Activated CD8-positive, alpha-beta memory T cell treated with anti-CD3 and anti-CD28 coated beads, Interleukin-2, amount 10 ng/mL, durations not matched to agents 7 days and 5 days (primary cell): Measurements from ENCODE around the gene TBC1D3B. TPM values are rescaled to one million over a fixed set of nuclear protein-coding genes. Genes with fewer than 3 reads are reported as not detected.
"Not testable (repeated sequence)": the region's sequence is repeated elsewhere in the genome, so short reads cannot be mapped to it uniquely, and the experiment has no call there.

Source experiments
- ATAC-seq: fragments of 150-1000 bp; cut with Tn5 transposase; one replicate; pipeline ENCODE4 v1.10.0; 2021; ENCODE audit warnings: moderate library complexity
- CTCF ChIA-PET: fragments of 350-600 bp; sonication (Branson Sonifier 250); formaldehyde crosslinking; loops from one replicate; lab custom pipeline; 2021; ENCODE audit warnings: antibody characterized with exemption; lab: Charles Lee
- DNase-seq: peaks from one replicate; pipeline ENCODE4 v3.0.0-alpha.2; 2020
- H3K27ac Mint-ChIP-seq: one replicate; pipeline ENCODE4 v1.8.0; 2021; ENCODE audit warnings: mild to moderate bottlenecking, mixed read lengths
- H3K27me3 Mint-ChIP-seq: one replicate; pipeline ENCODE4 v1.8.0; 2021; ENCODE audit warnings: mixed read lengths
- H3K36me3 Mint-ChIP-seq: one replicate; pipeline ENCODE4 v1.8.0; 2021; ENCODE audit warnings: mild to moderate bottlenecking, mixed read lengths
- H3K4me1 Mint-ChIP-seq: one replicate; pipeline ENCODE4 v1.8.0; 2021; ENCODE audit warnings: mixed read lengths
- H3K4me3 Mint-ChIP-seq: one replicate; pipeline ENCODE4 v1.8.0; 2021; ENCODE audit warnings: mild to moderate bottlenecking, moderate library complexity, mixed read lengths
- H3K9me3 Mint-ChIP-seq: one replicate; pipeline ENCODE4 v1.8.0; 2022; ENCODE audit warnings: low read depth, mixed read lengths
- total RNA-seq, 2 experiments: library from RNA; stranded (reverse); gene quantifications; one replicate each; pipeline ENCODE4 v1.2.3, GENCODE V29; 2021

Gene TBC1D3B
- total RNA-seq, 2 experiments from 2014 or later: 5.8 to 9.9 TPM

DNA sequence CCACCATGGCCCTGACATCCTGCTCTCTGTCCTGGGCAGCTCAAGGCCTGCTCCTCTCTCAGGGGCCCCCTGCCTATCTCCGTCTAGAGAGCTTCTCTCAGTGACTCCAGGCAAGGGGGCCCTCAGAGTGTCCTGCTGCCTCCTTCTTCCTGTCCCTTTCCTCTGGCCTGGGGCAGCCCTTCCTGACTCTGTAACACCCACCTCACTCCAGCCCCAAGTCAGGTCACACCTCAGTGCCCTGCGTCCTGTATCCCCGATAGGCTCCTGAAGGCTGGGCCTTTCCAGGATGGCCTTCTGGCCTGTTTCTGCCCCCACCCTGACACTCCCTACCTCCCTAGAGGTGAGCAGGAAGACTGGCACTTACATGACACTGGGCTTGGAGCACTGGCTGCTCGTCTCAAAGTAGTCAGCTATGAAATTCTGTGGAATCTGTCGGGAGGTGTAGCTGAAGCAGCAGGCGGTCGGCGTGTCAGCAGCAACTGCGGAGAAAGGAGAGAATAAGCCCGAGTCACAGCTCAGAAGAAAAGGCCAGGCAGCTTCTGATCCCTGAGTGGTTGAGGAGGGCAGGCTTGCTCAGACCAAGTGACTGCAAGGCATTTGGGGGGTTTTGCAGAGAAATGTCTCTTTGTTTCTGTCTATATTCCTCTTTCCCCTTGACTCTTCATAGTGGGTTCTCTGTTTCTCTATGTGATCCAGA is 19.1 kb upstream of the TBC1D3B start:
- Mint-ChIP-seq H3K27ac (peak overlapping the region; percentile 85), H3K36me3 (no peaks in the 10 kb centered on the region), H3K4me3 (peak overlapping the region; percentile 25), H3K27me3 (peaks cover 2% of the 10 kb centered on the region), H3K4me1 (peaks cover 84% of the 10 kb centered on the region), H3K9me3 (no peaks in the 10 kb centered on the region)
- CTCF ChIA-PET: interaction anchor here (0.7 to 4.3 kb wide), 6 partner anchors 9 to 47 kb away, joined by 3 to 11 read pairs (median 5); no protein-coding TSS in a partner anchor
- ATAC-seq (no peak), DNase-seq (peak; percentile 46)

DNA sequence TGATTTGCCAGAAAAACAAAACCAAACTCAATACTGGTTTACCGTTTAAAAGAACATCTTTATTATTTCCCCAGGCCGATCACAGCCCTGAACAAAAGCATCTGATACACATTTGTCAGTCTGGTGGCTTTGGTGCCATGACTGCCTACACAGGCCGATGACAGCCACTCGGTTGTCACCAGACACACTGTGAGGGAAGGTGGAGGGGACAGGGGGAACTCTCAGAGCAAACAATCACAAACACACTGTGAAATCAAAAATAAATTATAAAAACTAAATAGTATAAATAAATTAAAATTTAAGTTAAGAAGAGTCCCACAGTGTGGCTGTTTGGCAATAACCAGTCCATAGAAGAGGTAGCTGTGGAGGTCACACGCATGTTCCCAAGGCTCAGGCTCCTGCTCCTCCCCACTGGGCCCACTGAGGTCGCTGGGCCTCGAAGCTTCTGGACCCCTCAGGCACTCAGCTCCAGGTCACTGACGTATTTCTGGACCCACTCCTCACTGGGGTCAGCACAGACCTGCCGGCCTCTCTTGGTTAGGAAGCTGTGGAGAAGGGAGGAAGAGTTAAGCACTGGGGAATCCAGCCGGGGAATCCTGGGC is 18.5 kb upstream of the TBC1D3B start:
- H3K4me3 Mint-ChIP-seq, H3K36me3 Mint-ChIP-seq, H3K9me3 Mint-ChIP-seq, H3K27me3 Mint-ChIP-seq, ATAC-seq: not testable (repeated sequence)
- H3K27ac Mint-ChIP-seq: peak overlapping the region; percentile 37
- CTCF ChIA-PET: interaction anchor here (0.7 to 4.3 kb wide), 6 partner anchors 8 to 47 kb away, joined by 3 to 11 read pairs (median 5); no protein-coding TSS in a partner anchor
- peaks cover 84% of the 10 kb centered on the region for H3K4me1 Mint-ChIP-seq
- DNase-seq: peak; percentile 43

DNA sequence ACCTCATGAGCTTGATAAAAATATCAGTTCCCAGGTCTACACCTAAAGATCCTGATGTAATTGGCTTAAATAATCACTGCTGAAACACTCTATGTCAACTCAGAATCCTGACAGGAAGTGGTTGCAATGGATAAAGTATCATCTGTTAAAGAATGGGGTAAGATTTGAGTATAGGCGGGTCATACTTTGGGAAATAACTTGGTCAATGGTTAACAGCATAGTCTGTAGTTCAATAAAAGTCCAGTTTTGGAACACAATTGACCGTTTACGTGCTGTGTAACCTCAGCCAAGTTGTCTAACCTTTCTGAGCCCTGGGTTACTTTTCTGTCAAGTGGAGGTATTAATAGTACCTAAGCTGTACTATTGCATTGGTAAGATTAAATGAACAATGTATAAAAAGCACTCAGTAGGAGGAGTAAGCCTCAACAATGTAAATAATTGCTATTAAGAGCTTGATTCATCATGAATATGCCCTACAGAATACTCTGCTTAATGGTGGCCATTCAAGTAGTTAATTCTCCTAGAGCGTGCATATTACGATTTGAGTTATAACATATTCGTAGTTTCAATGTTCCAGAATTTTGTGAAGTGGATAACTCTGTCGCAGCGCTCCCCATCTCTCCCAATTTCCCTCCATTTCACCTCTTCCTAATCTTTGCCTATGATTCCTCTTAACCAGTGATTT is 17.9 kb upstream of the TBC1D3B start:
- CTCF ChIA-PET: interaction anchor here (1.0 to 4.3 kb wide), 3 partner anchors 10 to 11 kb away, joined by 3 to 11 read pairs (median 6); no protein-coding TSS in a partner anchor
- not testable (repeated sequence) for H3K4me3 Mint-ChIP-seq, DNase-seq, ATAC-seq, H3K9me3 Mint-ChIP-seq, H3K36me3 Mint-ChIP-seq, H3K27me3 Mint-ChIP-seq
- Mint-ChIP-seq H3K4me1 (peaks cover 83% of the 10 kb centered on the region), H3K27ac (peak overlapping the region; percentile 37)

DNA sequence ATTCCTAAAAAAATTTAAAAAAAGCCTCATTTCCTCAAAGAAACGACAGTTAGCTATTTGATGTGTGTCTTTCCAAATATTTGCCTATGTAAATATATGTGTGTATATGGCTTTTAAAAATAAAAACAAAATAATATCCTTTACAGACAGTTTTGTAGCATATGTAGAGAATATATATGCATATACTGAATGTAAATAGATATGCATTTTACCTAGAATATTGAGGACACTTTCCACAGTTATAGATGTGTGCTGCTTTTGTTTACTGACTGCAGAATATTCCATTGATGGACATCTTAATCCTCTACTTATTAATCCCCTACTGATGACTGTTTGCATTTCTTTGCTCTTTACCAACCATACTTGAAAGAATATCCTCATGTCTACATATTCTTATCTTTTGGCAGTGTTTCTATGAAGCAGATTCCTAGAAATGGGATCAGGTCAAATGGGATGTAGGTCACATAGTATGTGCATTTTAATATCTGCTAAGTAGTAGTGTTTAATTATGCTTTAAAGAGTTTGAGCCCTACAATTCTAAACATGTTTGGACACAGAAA is 16.9 kb upstream of the TBC1D3B start:
- Mint-ChIP-seq H3K4me3 (no peak overlapping the region), H3K36me3 (no peaks in the 10 kb centered on the region), H3K27ac (no peak overlapping the region), H3K9me3 (no peaks in the 10 kb centered on the region), H3K27me3 (no peaks in the 10 kb centered on the region), H3K4me1 (peaks cover 82% of the 10 kb centered on the region)
- no peak for DNase-seq
- ATAC-seq: no peak
- CTCF ChIA-PET: interaction anchor here (1.0 to 4.3 kb wide), 10 partner anchors 9 to 290 kb away, joined by 3 to 11 read pairs (median 5); no protein-coding TSS in a partner anchor

DNA sequence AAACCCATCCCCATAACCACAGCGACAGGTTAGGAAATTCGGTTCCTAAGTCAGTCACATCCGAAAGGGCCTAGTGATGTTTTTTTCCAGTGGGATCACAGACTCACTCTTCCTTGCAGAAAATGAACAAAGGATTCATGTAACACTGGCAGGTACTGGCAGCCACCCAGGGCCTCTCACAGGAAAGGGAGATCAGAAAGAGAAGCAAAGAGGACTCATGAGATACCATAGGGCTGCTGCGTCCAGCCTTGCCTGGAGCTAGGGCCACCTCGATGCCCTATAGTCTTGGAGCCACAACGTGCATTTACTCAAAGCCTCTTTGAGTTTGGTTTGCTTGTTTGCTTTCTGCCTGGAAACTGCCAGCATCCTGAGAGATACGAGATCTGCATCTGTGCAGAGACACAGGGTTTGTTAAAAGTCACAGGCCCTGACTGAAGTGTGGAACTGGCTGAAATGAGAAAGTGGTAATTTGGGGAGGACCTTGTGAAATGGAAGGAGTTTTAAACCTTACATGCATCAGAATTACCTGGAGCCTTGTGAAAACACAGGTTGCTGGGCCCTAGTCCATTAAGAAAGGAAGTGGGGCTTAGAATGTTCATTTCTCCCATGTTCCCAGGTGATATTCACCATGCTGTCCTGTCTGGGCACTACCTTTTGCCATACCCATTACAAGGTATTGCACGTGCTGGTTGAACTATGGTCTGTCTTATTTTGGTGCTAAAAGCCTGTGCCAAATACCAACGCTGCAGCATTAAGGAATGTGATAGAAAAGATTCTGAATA is 14.3 kb upstream of the TBC1D3B start:
- H3K4me3 Mint-ChIP-seq, H3K27me3 Mint-ChIP-seq, ATAC-seq, H3K36me3 Mint-ChIP-seq, DNase-seq, H3K9me3 Mint-ChIP-seq: not testable (repeated sequence)
- H3K27ac Mint-ChIP-seq: peak overlapping the region; percentile 81
- peaks cover 83% of the 10 kb centered on the region for H3K4me1 Mint-ChIP-seq
- CTCF ChIA-PET: interaction anchor here (1.3 kb wide), 1 partner anchor 259 kb away, joined by 3 read pairs; no protein-coding TSS in a partner anchor

DNA sequence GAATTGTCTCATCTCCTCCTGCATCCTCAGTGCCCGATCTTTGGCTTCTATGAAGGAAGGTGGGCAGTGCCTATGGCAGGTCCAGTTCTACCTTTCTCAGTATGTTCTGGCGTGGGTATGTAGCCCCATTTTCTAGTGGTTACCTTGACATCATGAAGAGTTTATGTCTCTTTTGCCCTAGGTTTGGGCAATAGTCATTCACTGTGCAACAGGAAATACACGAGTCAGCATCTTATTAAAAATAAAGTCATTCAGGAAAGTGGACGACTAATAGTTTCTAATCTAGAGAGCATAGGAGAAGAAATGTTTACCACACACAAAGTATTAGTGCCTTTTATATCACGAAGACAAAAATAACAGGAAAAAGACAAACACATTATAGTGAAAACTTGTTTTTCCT is 13.6 kb upstream of the TBC1D3B start:
- Mint-ChIP-seq H3K27ac (peak overlapping the region; percentile 81), H3K4me1 (peaks cover 85% of the 10 kb centered on the region)
- ATAC-seq, H3K4me3 Mint-ChIP-seq, CTCF ChIA-PET, DNase-seq, H3K36me3 Mint-ChIP-seq, H3K27me3 Mint-ChIP-seq, H3K9me3 Mint-ChIP-seq: not testable (repeated sequence)

DNA sequence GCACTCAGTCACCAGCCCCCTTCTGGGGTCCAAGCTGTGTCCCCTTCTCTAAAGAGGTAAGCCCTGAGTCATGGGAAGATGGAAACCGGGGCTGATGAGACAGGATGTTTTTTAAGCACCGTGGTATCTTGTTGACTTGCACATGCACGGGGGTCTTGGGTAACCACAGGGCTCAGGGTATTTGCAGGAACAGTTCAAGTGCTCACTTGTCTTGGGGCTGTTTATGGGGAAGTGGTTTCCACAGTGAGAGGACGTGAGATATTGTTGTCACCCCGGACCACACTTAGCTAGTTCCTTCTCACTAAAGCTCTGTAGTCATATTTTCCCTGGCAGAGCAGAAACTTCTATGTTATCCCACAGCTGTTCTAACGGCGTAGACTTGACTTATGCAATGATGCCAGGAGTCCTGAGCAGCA is 12.5 kb upstream of the TBC1D3B start:
- Mint-ChIP-seq H3K27ac (peak overlapping the region; percentile 93), H3K4me3 (peak overlapping the region; percentile 54), H3K36me3 (peaks cover 7% of the 10 kb centered on the region), H3K27me3 (peaks cover 4% of the 10 kb centered on the region), H3K4me1 (peaks cover 86% of the 10 kb centered on the region), H3K9me3 (no peaks in the 10 kb centered on the region)
- DNase-seq: peak; percentile 95
- CTCF ChIA-PET: interaction anchor here (0.6 to 1.8 kb wide), 5 partner anchors 8 to 220 kb away, joined by 3 to 7 read pairs (median 4); partner anchors contain the start of genes CCL3L1 and CCL3L3
- peak; percentile 85 for ATAC-seq

DNA sequence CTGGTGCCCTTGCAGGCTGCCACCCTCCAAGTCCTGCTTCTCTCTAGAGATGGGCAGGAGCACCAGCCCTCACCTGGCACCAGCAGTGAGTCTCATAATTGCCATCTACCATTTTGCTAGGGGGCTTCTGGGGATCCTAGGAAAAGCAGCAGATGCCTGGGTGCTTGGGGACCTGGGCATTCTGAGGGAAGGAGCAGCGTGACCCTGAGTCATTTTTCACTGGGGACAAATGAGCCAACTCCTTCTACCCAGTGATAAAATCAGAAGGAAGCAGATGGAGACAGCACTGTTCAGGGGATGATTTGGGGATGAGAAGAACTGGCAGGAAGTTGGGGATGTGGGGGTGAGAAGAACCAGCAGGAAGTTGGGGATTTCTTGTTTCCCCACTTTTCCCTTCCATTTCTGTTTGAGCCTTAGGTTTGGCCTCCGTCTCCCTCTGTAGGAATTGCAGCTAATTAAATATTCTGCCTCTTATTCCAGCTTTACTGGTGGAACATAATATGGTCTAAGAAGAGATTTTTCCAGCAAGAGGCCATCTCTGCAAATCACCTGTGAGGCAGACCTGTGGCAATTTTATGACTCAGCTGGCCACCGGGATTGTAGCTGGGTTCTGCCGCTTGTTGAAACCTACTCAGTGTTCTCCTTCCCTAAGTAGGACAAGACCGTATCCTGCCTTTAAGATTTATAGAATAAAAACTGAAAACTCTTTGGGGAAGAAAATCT is 11.7 kb upstream of the TBC1D3B start:
- DNase-seq: peak; percentile 75
- peaks cover 82% of the 10 kb centered on the region for H3K4me1 Mint-ChIP-seq
- not testable (repeated sequence) for H3K27me3 Mint-ChIP-seq, ATAC-seq, H3K9me3 Mint-ChIP-seq, H3K36me3 Mint-ChIP-seq
- peak overlapping the region; percentile 54 for H3K4me3 Mint-ChIP-seq
- H3K27ac Mint-ChIP-seq: peak overlapping the region; percentile 93
- CTCF ChIA-PET: interaction anchor here (0.9 to 1.9 kb wide), 5 partner anchors 9 to 296 kb away, joined by 3 to 7 read pairs (median 6); partner anchors contain the start of genes CCL3L1 and CCL3L3

DNA sequence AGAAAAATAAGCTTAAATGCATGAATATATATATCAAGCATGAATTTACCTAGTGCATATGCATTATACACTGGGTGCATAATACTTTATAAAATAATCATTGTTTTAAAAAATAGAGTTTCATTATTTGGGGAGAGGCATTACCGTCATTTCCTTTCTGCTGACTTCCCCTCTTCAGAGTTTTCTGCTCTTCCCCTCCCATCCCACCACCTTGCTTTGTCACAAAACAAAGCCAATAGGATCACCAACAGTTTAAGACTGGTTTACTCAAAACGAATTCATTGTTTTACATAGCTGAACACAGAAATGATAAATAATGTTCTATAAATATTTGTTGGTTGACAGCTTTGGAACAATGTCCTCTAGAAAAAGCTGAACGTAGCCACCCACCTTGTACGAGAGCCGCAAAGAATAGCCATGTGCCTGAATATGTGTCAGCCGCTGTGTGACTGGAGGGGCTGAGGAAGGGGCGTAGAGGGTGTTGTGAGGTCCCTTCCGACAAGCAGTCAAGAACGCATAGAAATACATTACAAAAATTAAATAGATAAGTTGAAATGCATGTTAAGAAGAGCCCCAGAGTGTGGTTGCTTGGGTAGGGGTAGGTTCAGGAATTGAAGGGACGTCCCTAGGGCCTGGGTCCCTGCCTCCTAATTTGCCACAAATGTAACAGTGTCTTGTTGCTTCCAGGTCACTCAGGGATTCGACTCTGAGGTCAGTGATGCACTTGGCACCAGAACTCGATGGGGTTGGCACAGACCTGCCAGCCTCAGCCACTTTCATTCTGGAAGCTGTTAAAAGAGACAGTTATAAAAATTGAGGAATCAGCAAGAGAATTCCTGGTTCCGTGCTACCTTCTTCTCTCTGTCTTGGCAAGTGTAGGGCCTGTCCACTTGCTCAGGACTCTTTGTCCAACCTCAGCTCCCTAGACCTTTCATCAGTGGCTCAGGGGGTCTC is 10.7 kb upstream of the TBC1D3B start:
- H3K27me3 Mint-ChIP-seq, H3K4me3 Mint-ChIP-seq: not testable (repeated sequence)
- H3K4me1 Mint-ChIP-seq: peaks cover 78% of the 10 kb centered on the region

DNA sequence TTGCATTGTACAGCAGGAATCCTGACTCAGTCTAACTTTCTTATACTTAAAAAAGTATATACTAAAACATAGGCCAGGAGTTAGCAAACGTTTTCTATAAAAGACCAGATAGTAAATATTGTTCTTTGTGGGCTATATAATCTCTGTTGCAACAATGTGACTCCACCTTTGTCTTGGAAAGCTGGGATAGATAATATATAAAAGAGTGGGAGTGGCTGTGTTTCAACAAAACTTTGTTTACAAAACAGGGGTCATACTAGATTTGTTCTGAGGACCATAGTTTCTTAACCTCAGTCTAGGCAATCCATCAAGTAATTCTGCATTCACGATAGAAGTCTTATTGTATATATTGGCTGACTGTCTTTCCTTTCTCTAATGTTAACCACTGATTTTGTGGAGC is 9.0 kb upstream of the TBC1D3B start:
- Mint-ChIP-seq H3K27ac (peak overlapping the region; percentile 92), H3K9me3 (no peaks in the 10 kb centered on the region), H3K4me1 (peaks cover 65% of the 10 kb centered on the region), H3K36me3 (peaks cover 7% of the 10 kb centered on the region), H3K27me3 (peaks cover 12% of the 10 kb centered on the region), H3K4me3 (peak overlapping the region; percentile 80)
- DNase-seq (no peak), ATAC-seq (no peak)
- CTCF ChIA-PET: interaction anchor here (1.2 to 1.5 kb wide), 2 partner anchors 11 to 21 kb away, joined by 3 to 4 read pairs; partner anchors contain the start of genes CCL3L1 and CCL3L3

More for the DNA sequence above, 10.7 kb upstream of the TBC1D3B start:
- not testable (repeated sequence) for DNase-seq, H3K36me3 Mint-ChIP-seq, H3K9me3 Mint-ChIP-seq, ATAC-seq
- CTCF ChIA-PET: interaction anchor here (1.0 to 1.9 kb wide), 5 partner anchors 8 to 297 kb away, joined by 3 to 7 read pairs (median 4); no protein-coding TSS in a partner anchor
- H3K27ac Mint-ChIP-seq: peak overlapping the region; percentile 93
